Measurements from ENCODE around the gene NOTCH3.

The NOTCH3 gene

DNA sequence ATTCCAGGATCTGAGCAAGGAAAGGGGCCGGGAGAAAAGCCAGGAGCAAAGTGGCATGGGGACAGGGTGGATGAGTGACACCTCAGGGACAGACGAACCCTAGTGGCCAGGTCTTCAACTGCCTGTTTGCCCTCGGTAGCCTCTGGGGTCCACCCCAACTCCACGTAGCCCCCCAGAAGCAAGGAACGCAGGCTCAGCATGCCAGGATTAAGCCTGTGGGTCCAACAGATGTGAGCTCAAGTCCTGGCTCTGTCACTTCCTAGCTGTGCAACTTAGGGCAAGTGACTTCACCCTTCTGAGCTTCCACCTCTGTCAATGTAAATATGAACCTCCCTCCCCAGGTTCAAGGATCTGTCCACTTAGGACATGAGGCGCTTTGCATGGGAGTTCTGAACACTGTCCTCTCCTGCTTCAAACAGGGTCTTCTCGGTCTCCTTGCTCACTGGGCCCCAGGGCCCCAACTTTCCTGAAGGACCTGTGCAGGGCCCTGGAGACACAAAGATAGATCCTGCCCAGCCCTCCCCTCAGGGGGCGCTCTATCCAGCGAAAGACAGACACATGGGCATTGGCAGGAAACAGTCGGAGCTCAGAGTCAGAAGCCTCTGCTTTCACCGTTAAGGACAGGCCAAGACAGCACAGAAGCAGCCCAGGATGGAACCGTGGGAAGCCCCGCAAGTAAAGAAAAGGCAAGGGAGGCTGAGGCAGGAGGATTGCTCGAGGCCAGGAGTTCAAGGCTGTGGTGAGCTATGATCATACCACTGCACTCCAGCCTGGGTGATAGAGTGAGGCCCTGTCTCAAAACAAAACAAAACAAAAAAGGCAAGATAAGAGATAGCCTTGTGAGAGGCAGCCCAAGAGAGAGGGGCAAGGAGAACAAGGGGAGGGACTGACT, 80.4 kb downstream of the NOTCH3 start:
- TF ChIP-seq ZFX (IDR thresholded peaks at IDR 0.05; ENCODE audit: borderline replicate concordance) (no peak), CTCF (IDR thresholded peaks at IDR 0.05) (no peak)
- H3K27ac ChIP-seq, result no peak overlapping the region

- no peak for TF ChIP-seq ZFX (IDR thresholded peaks at IDR 0.05; ENCODE audit: borderline replicate concordance)
- TF ChIP-seq CTCF (IDR thresholded peaks at IDR 0.05), result no peak
These were observed 81.9 kb downstream of the NOTCH3 start for GRCh38 chr19:15118789-15119494.

GRCh38 chr19:15118248-15118647, 82.5 kb downstream of the NOTCH3 start:
- no peak for TF ChIP-seq CTCF (IDR thresholded peaks at IDR 0.05)
- TF ChIP-seq ZFX (IDR thresholded peaks at IDR 0.05; ENCODE audit: borderline replicate concordance), result no peak
- no peak overlapping the region for H3K27ac ChIP-seq

More at GRCh38 chr19:15118789-15119494, 81.9 kb downstream of the NOTCH3 start:
- no peak overlapping the region for H3K27ac ChIP-seq

DNA sequence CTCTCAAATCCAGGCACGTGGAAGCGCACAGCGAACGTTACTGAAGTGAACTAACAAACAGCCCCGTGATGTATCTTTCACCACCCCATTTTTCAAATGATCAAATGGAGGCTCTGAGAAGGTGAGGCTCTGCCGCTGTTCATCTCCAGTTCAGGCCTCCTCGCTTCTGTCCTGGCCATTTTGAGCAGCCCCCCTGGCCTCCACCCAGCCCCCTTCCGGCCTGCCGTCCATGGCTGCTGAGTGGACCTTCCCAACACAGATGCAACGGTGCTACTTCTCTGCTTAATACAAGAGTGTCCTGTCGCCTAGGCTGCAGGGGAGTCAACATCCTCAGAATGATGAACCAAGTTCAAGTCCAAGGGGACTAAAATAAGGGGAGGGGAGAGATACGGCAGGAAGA, 83.9 kb downstream of the NOTCH3 start:
- no peak for TF ChIP-seq ZFX (IDR thresholded peaks at IDR 0.05; ENCODE audit: borderline replicate concordance)
- no peak for TF ChIP-seq CTCF (IDR thresholded peaks at IDR 0.05)
- no peak overlapping the region for H3K27ac ChIP-seq

DNA sequence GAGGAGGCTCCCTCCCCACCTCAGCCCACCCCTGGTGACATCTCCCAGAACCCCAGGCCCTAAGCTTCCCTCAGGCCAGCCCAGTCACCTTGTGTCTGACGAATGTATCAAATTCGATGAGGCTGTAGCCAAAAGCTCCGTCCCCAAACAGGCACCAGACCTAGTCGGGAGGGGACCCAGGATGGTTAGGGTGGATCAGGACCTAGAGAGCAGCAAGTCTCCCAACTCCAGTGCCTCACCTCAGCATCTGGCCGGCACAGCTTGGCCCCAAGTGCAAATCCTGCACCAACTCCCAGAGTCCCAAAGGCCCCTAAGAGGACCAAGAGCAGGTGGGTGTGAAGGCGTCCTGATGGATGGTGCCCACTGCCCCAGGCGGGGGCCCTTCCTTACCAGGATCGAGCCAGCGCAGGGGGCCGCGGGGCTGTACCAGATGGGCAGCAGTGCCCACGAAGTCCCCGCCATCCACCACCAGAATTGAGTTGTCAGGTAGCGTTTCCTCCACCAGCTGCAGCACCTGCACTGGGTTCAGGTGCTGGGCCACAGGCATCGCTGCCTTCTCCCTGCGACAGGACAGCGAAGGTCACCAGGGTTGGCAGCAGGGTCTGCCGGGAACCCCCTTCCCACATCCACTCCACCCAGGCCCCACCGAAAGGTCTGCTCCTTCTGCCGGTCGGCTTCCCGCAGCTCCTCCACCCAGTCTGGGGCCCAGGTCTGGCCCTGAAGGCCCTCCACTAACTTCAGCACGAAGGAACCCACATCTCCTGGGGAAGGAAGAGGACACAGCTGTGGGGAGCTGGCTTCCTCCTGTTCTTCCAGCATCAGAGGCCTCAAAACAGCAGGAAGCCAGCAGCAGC, 84.8 kb downstream of the NOTCH3 start:
- H3K27ac ChIP-seq, result no peak overlapping the region
- TF ChIP-seq CTCF (IDR thresholded peaks at IDR 0.05), result no peak
- no peak for TF ChIP-seq ZFX (IDR thresholded peaks at IDR 0.05; ENCODE audit: borderline replicate concordance)

- TF ChIP-seq ZFX (IDR thresholded peaks at IDR 0.05; ENCODE audit: borderline replicate concordance) (no peak), CTCF (IDR thresholded peaks at IDR 0.05) (no peak)
- H3K27ac ChIP-seq, result no peak overlapping the region
These were observed 85.7 kb downstream of the NOTCH3 start for GRCh38 chr19:15115080-15115479.
